ENCODE data around the gene C10orf62.
"Not testable (repeated sequence)": the region's sequence is repeated elsewhere in the genome, so short reads cannot be mapped to it uniquely, and the experiment has no call there.

The C10orf62 gene

GRCh38 chr10:97566336-97566996 is 23.1 kb upstream of the C10orf62 start:
- DNase-seq, result no peak

GRCh38 chr10:97567891-97568290 is 21.6 kb upstream of the C10orf62 start:
- DNase-seq, result no peak

GRCh38 chr10:97570146-97570788 is 19.3 kb upstream of the C10orf62 start:
- no peak for DNase-seq

- no peak for DNase-seq
These were observed 18.6 kb upstream of the C10orf62 start for GRCh38 chr10:97570789-97571471.

GRCh38 chr10:97571622-97572021 is 17.9 kb upstream of the C10orf62 start:
- no peak for DNase-seq

- DNase-seq, result peak; percentile 11 to 26 (median 15)
These were observed 17.1 kb upstream of the C10orf62 start, which contains the start of gene ANKRD2 for GRCh38 chr10:97572214-97572989. TSS of gene ANKRD2 (plus strand) at chr10:97572779. CDS start at chr10:97572789, 10 bp downstream.

GRCh38 chr10:97573021-97573420 is 16.5 kb upstream of the C10orf62 start:
- no peak for DNase-seq

GRCh38 chr10:97573672-97574071 is 15.8 kb upstream of the C10orf62 start:
- no peak for DNase-seq

- DNase-seq, result no peak
These were observed 15.0 kb upstream of the C10orf62 start for GRCh38 chr10:97574374-97575126.

- no peak for DNase-seq
These were observed 14.3 kb upstream of the C10orf62 start for GRCh38 chr10:97575127-97575668.

GRCh38 chr10:97576487-97576886 is 13.0 kb upstream of the C10orf62 start:
- DNase-seq, result not testable (repeated sequence)

- DNase-seq, result no peak
These were observed 11.8 kb upstream of the C10orf62 start for GRCh38 chr10:97577701-97578100.

GRCh38 chr10:97578171-97578844 is 11.2 kb upstream of the C10orf62 start:
- DNase-seq, result no peak

- DNase-seq, result no peak
These were observed 8.8 kb upstream of the C10orf62 start for GRCh38 chr10:97580421-97581367.

- DNase-seq, result no peak
These were observed 7.4 kb upstream of the C10orf62 start for GRCh38 chr10:97582169-97582568.

- DNase-seq, result no peak
These were observed 6.0 kb upstream of the C10orf62 start for GRCh38 chr10:97583476-97583875.

GRCh38 chr10:97584060-97584797 is 5.3 kb upstream of the C10orf62 start, which contains the start of gene HOGA1:
TSS of gene HOGA1 (plus strand) at chr10:97584389. CDS start at chr10:97584704, 315 bp downstream.
- no peak for DNase-seq

GRCh38 chr10:97584798-97585438 is 4.6 kb upstream of the C10orf62 start:
- DNase-seq, result no peak

GRCh38 chr10:97585439-97585811 is 4.1 kb upstream of the C10orf62 start:
- DNase-seq, result no peak

All from activated CD4-positive, CD25-positive, alpha-beta regulatory T cell (primary cell).